ENCODE measurements around the gene TMPRSS11D. TPM values are rescaled to one million over a fixed set of nuclear protein-coding genes. Genes with fewer than 3 reads are reported as not detected.

TMPRSS11D gene
- total RNA-seq, 1 donor from 2014 or later = 0.79 TPM

Other genes with a start within 250 kb of the TMPRSS11D start
- gene UBA6, start 182.8 kb downstream of the TMPRSS11D start, total RNA-seq = 39.8 TPM
- not detected for gene GNRHR, start 129.6 kb downstream of the TMPRSS11D start, total RNA-seq
- gene TMPRSS11A, start 79.5 kb upstream of the TMPRSS11D start, total RNA-seq = 0.10 TPM
- gene TMPRSS11F, start 245.9 kb upstream of the TMPRSS11D start, total RNA-seq = 2.3 TPM

All from skin of body (tissue), 1 donor.